ENCODE results near the gene MGMT. TPM values are rescaled to one million over a fixed set of nuclear protein-coding genes. Genes with fewer than 3 reads are reported as not detected.
"Not testable (repeated sequence)": the region's sequence is repeated elsewhere in the genome, so short reads cannot be mapped to it uniquely, and the experiment has no call there.

MGMT gene
- 17.3 TPM for polyA plus RNA-seq (2013, experiment 1 of 4)
- 17.6 TPM for polyA plus RNA-seq (2013, experiment 2 of 4)
- 13.8 TPM for polyA plus RNA-seq (2013, experiment 3 of 4)
- 18.2 TPM for polyA plus RNA-seq (2013, experiment 4 of 4)

GRCh38 chr10:129466703-129467358 lies at the start of gene MGMT:
Gene MGMT (plus strand): TSS chr10:129467241.
- WGBS, 2 experiments = 22 to 23% methylated on average over 85 of the region's 85 CpGs
- H3K27ac ChIP-seq (ENCODE audit: insufficient read depth, low read depth, low read length, poor library complexity, severe bottlenecking) = no peak within 1 kb of the TSS

GRCh38 chr10:129417870-129418269 lies 49.2 kb upstream of the MGMT start:
- H3K4me3 ChIP-seq (ENCODE audit: insufficient read depth, low read depth, low read length) = no peak overlapping the region
- no peak overlapping the region for H3K27ac ChIP-seq (ENCODE audit: insufficient read depth, low read depth, low read length, poor library complexity, severe bottlenecking)
- H3K27me3 ChIP-seq (ENCODE audit: control insufficient read depth, insufficient read depth, low read length, poor library complexity, severe bottlenecking) = no peaks in the 10 kb centered on the region
- no peaks in the 10 kb centered on the region for H3K4me1 ChIP-seq (ENCODE audit: control insufficient read depth, insufficient read depth, low read length)
- H3K36me3 ChIP-seq (ENCODE audit: control insufficient read depth, insufficient read depth, low read length) = no peaks in the 10 kb centered on the region
- H3K9me3 ChIP-seq (ENCODE audit: control insufficient read depth, low read length) = no peaks in the 10 kb centered on the region
- WGBS, 2 experiments = 71 to 78% methylated on average over 8 of the region's 9 CpGs

More at GRCh38 chr10:129466703-129467358, at the start of gene MGMT:
- H3K4me1 ChIP-seq (ENCODE audit: control insufficient read depth, insufficient read depth, low read length) = peaks cover 9% of the 10 kb centered on the region
- H3K4me3 ChIP-seq (ENCODE audit: insufficient read depth, low read depth, low read length) = peak within 1 kb of the TSS; percentile 56
- no peaks in the 10 kb centered on the region for H3K27me3 ChIP-seq (ENCODE audit: control insufficient read depth, insufficient read depth, low read length, poor library complexity, severe bottlenecking)
- no peaks in the 10 kb centered on the region for H3K9me3 ChIP-seq (ENCODE audit: control insufficient read depth, low read length)
- no peaks in the 10 kb centered on the region for H3K36me3 ChIP-seq (ENCODE audit: control insufficient read depth, insufficient read depth, low read length)

- Histone ChIP-seq H3K27ac (ENCODE audit: insufficient read depth, low read depth, low read length, poor library complexity, severe bottlenecking) (no peak overlapping the region), H3K27me3 (ENCODE audit: control insufficient read depth, insufficient read depth, low read length, poor library complexity, severe bottlenecking) (no peaks in the 10 kb centered on the region), H3K9me3 (ENCODE audit: control insufficient read depth, low read length) (no peaks in the 10 kb centered on the region), H3K36me3 (ENCODE audit: control insufficient read depth, insufficient read depth, low read length) (no peaks in the 10 kb centered on the region), H3K4me1 (ENCODE audit: control insufficient read depth, insufficient read depth, low read length) (no peaks in the 10 kb centered on the region), H3K4me3 (ENCODE audit: insufficient read depth, low read depth, low read length) (no peak overlapping the region)
- WGBS, 2 experiments = 91 to 92% methylated on average over 17 of the region's 17 CpGs
These were observed 48.4 kb upstream of the MGMT start for GRCh38 chr10:129418496-129419225.

- Histone ChIP-seq H3K27ac (ENCODE audit: insufficient read depth, low read depth, low read length, poor library complexity, severe bottlenecking) (no peak overlapping the region), H3K9me3 (ENCODE audit: control insufficient read depth, low read length) (no peaks in the 10 kb centered on the region), H3K4me3 (ENCODE audit: insufficient read depth, low read depth, low read length) (no peak overlapping the region), H3K36me3 (ENCODE audit: control insufficient read depth, insufficient read depth, low read length) (no peaks in the 10 kb centered on the region), H3K4me1 (ENCODE audit: control insufficient read depth, insufficient read depth, low read length) (no peaks in the 10 kb centered on the region), H3K27me3 (ENCODE audit: control insufficient read depth, insufficient read depth, low read length, poor library complexity, severe bottlenecking) (no peaks in the 10 kb centered on the region)
- 95 to 96% methylated on average over 23 of the region's 23 CpGs for WGBS, 2 experiments
These were observed 47.6 kb upstream of the MGMT start for GRCh38 chr10:129419397-129419796.

- no peaks in the 10 kb centered on the region for H3K4me1 ChIP-seq (ENCODE audit: control insufficient read depth, insufficient read depth, low read length)
- H3K27ac ChIP-seq (ENCODE audit: insufficient read depth, low read depth, low read length, poor library complexity, severe bottlenecking) = no peak overlapping the region
- no peaks in the 10 kb centered on the region for H3K27me3 ChIP-seq (ENCODE audit: control insufficient read depth, insufficient read depth, low read length, poor library complexity, severe bottlenecking)
- H3K36me3 ChIP-seq (ENCODE audit: control insufficient read depth, insufficient read depth, low read length) = no peaks in the 10 kb centered on the region
- WGBS, 2 experiments = 93% methylated on average over 10 of the region's 10 CpGs
- no peak overlapping the region for H3K4me3 ChIP-seq (ENCODE audit: insufficient read depth, low read depth, low read length)
- no peaks in the 10 kb centered on the region for H3K9me3 ChIP-seq (ENCODE audit: control insufficient read depth, low read length)
These were observed 45.5 kb upstream of the MGMT start for GRCh38 chr10:129421399-129422010.

GRCh38 chr10:129424978-129425377 lies 42.1 kb upstream of the MGMT start:
- Histone ChIP-seq H3K27me3 (ENCODE audit: control insufficient read depth, insufficient read depth, low read length, poor library complexity, severe bottlenecking) (no peaks in the 10 kb centered on the region), H3K4me3 (ENCODE audit: insufficient read depth, low read depth, low read length) (no peak overlapping the region), H3K27ac (ENCODE audit: insufficient read depth, low read depth, low read length, poor library complexity, severe bottlenecking) (no peak overlapping the region), H3K36me3 (ENCODE audit: control insufficient read depth, insufficient read depth, low read length) (no peaks in the 10 kb centered on the region), H3K4me1 (ENCODE audit: control insufficient read depth, insufficient read depth, low read length) (no peaks in the 10 kb centered on the region), H3K9me3 (ENCODE audit: control insufficient read depth, low read length) (no peaks in the 10 kb centered on the region)
- WGBS, 2 experiments = 87 to 89% methylated on average over 15 of the region's 15 CpGs

GRCh38 chr10:129426606-129427005 lies 40.4 kb upstream of the MGMT start:
- no peaks in the 10 kb centered on the region for H3K27me3 ChIP-seq (ENCODE audit: control insufficient read depth, insufficient read depth, low read length, poor library complexity, severe bottlenecking)
- H3K9me3 ChIP-seq (ENCODE audit: control insufficient read depth, low read length) = no peaks in the 10 kb centered on the region
- no peak overlapping the region for H3K27ac ChIP-seq (ENCODE audit: insufficient read depth, low read depth, low read length, poor library complexity, severe bottlenecking)
- no peak overlapping the region for H3K4me3 ChIP-seq (ENCODE audit: insufficient read depth, low read depth, low read length)
- no peaks in the 10 kb centered on the region for H3K36me3 ChIP-seq (ENCODE audit: control insufficient read depth, insufficient read depth, low read length)
- H3K4me1 ChIP-seq (ENCODE audit: control insufficient read depth, insufficient read depth, low read length) = no peaks in the 10 kb centered on the region
- WGBS, 2 experiments = 90 to 92% methylated on average over 5 to 6 of the region's 6 CpGs

- Histone ChIP-seq H3K9me3 (ENCODE audit: control insufficient read depth, low read length) (peaks cover 5% of the 10 kb centered on the region), H3K27ac (ENCODE audit: insufficient read depth, low read depth, low read length, poor library complexity, severe bottlenecking) (no peak overlapping the region), H3K4me1 (ENCODE audit: control insufficient read depth, insufficient read depth, low read length) (no peaks in the 10 kb centered on the region), H3K27me3 (ENCODE audit: control insufficient read depth, insufficient read depth, low read length, poor library complexity, severe bottlenecking) (no peaks in the 10 kb centered on the region), H3K4me3 (ENCODE audit: insufficient read depth, low read depth, low read length) (no peak overlapping the region), H3K36me3 (ENCODE audit: control insufficient read depth, insufficient read depth, low read length) (no peaks in the 10 kb centered on the region)
- 88 to 92% methylated on average over 7 of the region's 7 CpGs for WGBS, 2 experiments
These were observed 33.8 kb upstream of the MGMT start for GRCh38 chr10:129433266-129433665.

GRCh38 chr10:129435724-129436123 lies 31.3 kb upstream of the MGMT start:
- not testable (repeated sequence) for H3K9me3 ChIP-seq (ENCODE audit: control insufficient read depth, low read length); H3K27me3 ChIP-seq (ENCODE audit: control insufficient read depth, insufficient read depth, low read length, poor library complexity, severe bottlenecking); H3K4me1 ChIP-seq (ENCODE audit: control insufficient read depth, insufficient read depth, low read length); H3K36me3 ChIP-seq (ENCODE audit: control insufficient read depth, insufficient read depth, low read length); H3K4me3 ChIP-seq (ENCODE audit: insufficient read depth, low read depth, low read length); H3K27ac ChIP-seq (ENCODE audit: insufficient read depth, low read depth, low read length, poor library complexity, severe bottlenecking)
- WGBS, 2 experiments = 95 to 96% methylated on average over 4 of the region's 4 CpGs

GRCh38 chr10:129438024-129438423 lies 29.0 kb upstream of the MGMT start:
- no peak overlapping the region for H3K27ac ChIP-seq (ENCODE audit: insufficient read depth, low read depth, low read length, poor library complexity, severe bottlenecking)
- no peaks in the 10 kb centered on the region for H3K27me3 ChIP-seq (ENCODE audit: control insufficient read depth, insufficient read depth, low read length, poor library complexity, severe bottlenecking)
- 72 to 74% methylated on average over 8 of the region's 8 CpGs for WGBS, 2 experiments
- H3K36me3 ChIP-seq (ENCODE audit: control insufficient read depth, insufficient read depth, low read length) = no peaks in the 10 kb centered on the region
- no peak overlapping the region for H3K4me3 ChIP-seq (ENCODE audit: insufficient read depth, low read depth, low read length)
- H3K9me3 ChIP-seq (ENCODE audit: control insufficient read depth, low read length) = peaks cover 5% of the 10 kb centered on the region
- peaks cover 10% of the 10 kb centered on the region for H3K4me1 ChIP-seq (ENCODE audit: control insufficient read depth, insufficient read depth, low read length)

Data from ectodermal cell (in vitro differentiated cells).